Suppressor macrophage (primary cell): Measurements from ENCODE around the gene NXN.
A peak's percentile ranks its signal among the peaks of the same experiment; 100 is the strongest.
"Not testable (repeated sequence)": the region's sequence is repeated elsewhere in the genome, so short reads cannot be mapped to it uniquely, and the experiment has no call there.

Experiments used
- DNase-seq, 4 experiments: peaks; one replicate each; pipeline ENCODE4 v3.0.0-alpha.2; 2020 to 2022

Gene NXN

GRCh38 chr17:755319-755961 is 224.1 kb downstream of the NXN start:
- not testable (repeated sequence) for DNase-seq

DNA sequence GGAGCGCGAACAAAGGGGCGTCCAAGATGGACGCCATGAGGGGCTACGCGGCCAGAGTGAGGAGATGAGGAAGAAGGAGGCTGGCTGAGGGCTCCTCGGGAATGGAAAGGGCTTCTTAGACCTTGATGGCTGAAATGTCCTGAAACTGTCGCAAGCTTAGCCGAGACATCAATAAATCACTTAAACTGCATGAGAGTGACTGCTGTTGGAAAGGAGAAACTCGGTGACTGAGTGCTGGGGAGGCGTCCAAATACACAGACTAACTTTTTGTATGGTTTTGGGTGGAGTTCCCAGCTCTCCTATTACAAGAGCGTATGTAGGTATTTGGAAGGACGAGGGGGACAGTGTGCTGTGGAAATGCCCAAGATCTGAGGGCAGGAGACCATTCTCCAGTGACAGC is 226.2 kb downstream of the NXN start:
- DNase-seq, result no peak

DNA sequence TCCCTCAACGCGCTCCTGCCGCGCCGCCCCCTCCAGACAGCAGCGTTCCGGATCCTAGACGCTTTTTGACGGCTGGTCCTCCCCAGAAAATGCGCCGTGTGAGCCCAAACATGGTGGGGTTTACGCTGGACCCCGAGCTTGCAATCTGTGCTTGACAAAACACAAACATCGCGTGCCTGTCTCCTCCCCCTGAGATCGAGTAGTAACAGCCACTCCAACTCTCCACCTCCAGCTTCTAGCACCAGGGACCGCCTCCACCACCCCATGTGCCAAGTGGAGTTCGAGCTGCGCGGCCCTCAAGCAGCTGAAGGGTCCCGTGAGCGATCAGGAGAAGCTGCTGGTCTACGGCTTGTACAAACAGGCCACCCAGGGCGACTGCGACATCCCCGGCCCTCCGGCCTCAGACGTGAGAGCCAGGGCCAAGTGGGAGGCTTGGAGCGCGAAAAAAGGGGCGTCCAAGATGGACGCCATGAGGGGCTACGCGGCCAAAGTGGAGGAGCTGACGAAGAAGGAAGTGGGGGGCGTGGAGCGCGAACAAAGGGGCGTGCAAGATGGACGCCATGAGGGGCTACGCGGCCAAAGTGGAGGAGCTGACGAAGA is 226.9 kb downstream of the NXN start:
- DNase-seq, result peak; percentile 9 to 44 (median 32)

DNA sequence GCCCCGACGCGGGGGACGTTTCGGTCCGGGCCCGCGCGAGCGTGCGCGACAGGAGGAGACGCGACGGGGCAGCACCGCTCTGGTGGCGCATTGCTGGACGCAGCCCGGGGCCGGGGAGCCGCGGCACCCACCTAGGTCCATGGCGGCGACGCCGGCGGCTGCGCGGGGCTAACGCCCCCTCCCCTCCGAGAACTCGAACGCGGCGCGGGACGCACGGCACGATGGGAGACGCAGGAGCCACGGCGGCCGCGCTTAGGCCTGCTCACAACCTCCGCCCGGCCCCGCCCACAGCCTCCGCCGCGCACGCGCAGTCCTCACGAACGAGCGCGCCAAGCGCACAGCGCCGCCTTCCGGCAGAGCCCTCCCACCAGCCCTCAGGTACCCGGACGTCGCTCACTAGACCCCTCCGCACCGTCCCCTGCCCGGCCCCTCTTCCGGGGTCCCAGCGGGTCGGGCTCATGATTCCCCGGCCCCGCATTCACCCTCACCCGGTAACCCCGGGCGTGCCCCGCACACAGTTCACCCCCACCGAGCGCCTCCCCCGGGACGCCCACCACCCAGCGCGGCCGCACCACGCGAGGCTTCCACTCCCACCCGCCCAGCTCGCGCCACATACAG is 227.5 kb downstream of the NXN start, which contains the start of gene GEMIN4:
Gene GEMIN4, minus strand, starts transcription at position 263 of the 618 bp plus-strand sequence. Its CDS starts 122 bp downstream, at position 141.
- peak; percentile 91 to 97 (median 96) for DNase-seq

GRCh38 chr17:751269-752001 is 228.1 kb downstream of the NXN start:
- peak; percentile 56 to 76 (median 68) for DNase-seq

DNA sequence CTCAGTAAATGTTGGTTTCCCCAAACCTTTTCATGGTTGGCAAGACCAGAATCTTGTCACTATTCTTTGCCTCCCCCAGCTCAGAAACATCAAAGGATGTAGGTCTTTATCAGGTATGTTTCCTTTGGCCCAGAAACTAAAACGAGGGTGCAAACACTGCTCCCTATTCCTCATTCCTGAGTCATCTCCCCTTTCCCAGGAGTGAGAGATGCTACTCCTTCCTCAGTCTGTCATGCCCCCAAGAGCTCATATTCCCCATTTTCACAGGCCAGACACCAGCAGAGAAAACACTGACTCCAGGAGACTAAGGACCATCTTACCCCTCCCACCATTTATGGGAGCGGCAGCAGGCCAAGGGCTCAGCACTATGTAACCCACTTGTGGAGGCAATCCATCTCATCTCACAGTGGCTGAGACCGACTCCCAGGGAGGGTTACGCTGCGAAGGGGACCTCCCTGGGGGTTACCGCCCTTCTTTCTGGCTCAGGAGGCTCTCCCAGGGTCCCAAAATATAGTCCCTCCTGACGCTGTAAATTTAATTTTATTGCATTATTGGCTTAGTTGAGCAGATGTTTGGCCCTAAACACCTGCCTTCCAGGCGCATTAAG is 229.0 kb downstream of the NXN start:
- DNase-seq, result no peak

DNA sequence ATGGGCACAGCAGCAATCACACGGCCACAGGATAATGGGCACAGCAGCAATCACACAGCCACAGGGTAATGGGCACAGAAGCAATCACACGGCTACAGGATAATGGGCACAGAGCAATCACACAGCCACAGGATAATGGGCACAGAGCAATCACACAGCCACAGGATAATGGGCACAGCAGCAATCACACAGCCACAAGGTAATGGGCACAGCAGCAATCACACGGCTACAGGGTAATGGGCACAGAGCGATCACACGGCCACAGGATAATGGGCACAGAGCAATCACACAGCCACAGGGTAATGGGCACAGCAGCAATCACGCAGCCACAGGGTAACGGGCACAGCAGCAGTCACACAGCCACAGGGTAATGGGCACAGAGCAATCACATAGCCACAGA is 230.2 kb downstream of the NXN start:
- DNase-seq, result not testable (repeated sequence)
